Vagina (tissue), 2 donors: Measurements from ENCODE around the gene VPS41. TPM values are rescaled to one million over a fixed set of nuclear protein-coding genes. Genes with fewer than 3 reads are reported as not detected.

Experiments
- DNase-seq, 2 donors: peaks; one replicate each; pipeline ENCODE4 v3.0.0-alpha.2; 2017; ENCODE audit errors: extremely low spot score in 2 of 2
- H3K27ac ChIP-seq: fragments of 200-600 bp; sonication (generic); one replicate; pipeline ENCODE4 v1.5.1; 2019
- H3K27me3 ChIP-seq: fragments of 200-600 bp; sonication (generic); one replicate; pipeline ENCODE4 v1.5.1; 2019
- H3K36me3 ChIP-seq, 2 donors: fragments of 200-600 bp; sonication (generic); one replicate each; pipeline ENCODE4 v1.5.1; 2017 to 2019
- H3K4me1 ChIP-seq: fragments of 200-600 bp; sonication (generic); one replicate; pipeline ENCODE4 v1.5.1; 2019
- H3K4me3 ChIP-seq, 2 donors: fragments of 200-600 bp; sonication (generic); 1 replicate in 1 of 2; 2 replicates in 1 of 2; pipeline ENCODE4 v1.5.1; 2016 to 2019
- H3K9me3 ChIP-seq: fragments of 200-600 bp; sonication (generic); one replicate; pipeline ENCODE4 v1.5.1; 2019
- CTCF ChIP-seq, 3 experiments: fragments of 450-650 bp in 2 of 3; fragments of 200-600 bp in 1 of 3; sonication (generic) in 1 of 3; IDR thresholded peaks; one replicate each; pipeline ENCODE4 v1.5.1; 2017 to 2019; ENCODE audit warnings: antibody characterized with exemption in 3 of 3, mild to moderate bottlenecking in 2 of 3, moderate library complexity in 2 of 3
- POLR2A ChIP-seq, 2 donors: fragments of 450-650 bp; IDR thresholded peaks; one replicate each; pipeline ENCODE4 v1.6.1; 2017; ENCODE audit warnings: antibody characterized with exemption in 2 of 2, mild to moderate bottlenecking in 2 of 2, moderate library complexity in 2 of 2
- POLR2AphosphoS5 ChIP-seq, 2 donors: sonication (generic); formaldehyde crosslinking; IDR thresholded peaks; one replicate each; pipeline ENCODE4 v1.9.0; 2017; ENCODE audit warnings: antibody characterized with exemption in 2 of 2, mild to moderate bottlenecking in 2 of 2, low read depth in 1 of 2; ENCODE audit not compliant: insufficient read depth in 1 of 2
- intact Hi-C: fragments of 100-400 bp; cut with DNase I; formaldehyde crosslinking; loops from one replicate; pipeline ENCODE4 v1.15.1; 2023
- total RNA-seq: library from RNA; depleted of rRNA; stranded (reverse); fragments of >200 nt; gene quantifications from one replicate; pipeline ENCODE4 v1.2.3, GENCODE V29; 2016

Gene VPS41
- total RNA-seq, 1 donor from 2014 or later = 46.7 TPM

GRCh38 chr7:38775506-38776175 is 133.3 kb downstream of the VPS41 start:
- peaks cover 0 to 7% of the 10 kb centered on the region in 2 donors for H3K36me3 ChIP-seq
- H3K4me1 ChIP-seq = no peaks in the 10 kb centered on the region
- intact Hi-C loops = no loop called here
- H3K27ac ChIP-seq = no peak overlapping the region
- no peaks in the 10 kb centered on the region for H3K27me3 ChIP-seq
- TF ChIP-seq POLR2AphosphoS5 (IDR thresholded peaks at IDR 0.05; ENCODE audit: insufficient read depth in 1 of 2, low read depth in 1 of 2) (no peak), CTCF (IDR thresholded peaks at IDR 0.05) (no peak), POLR2A (IDR thresholded peaks at IDR 0.05) (no peak)
- no peaks in the 10 kb centered on the region for H3K9me3 ChIP-seq
- no peak for DNase-seq
- no peak overlapping the region for H3K4me3 ChIP-seq

- Histone ChIP-seq H3K4me3 (no peak overlapping the region), H3K36me3 (peaks cover 0 to 7% of the 10 kb centered on the region in 2 donors), H3K4me1 (no peaks in the 10 kb centered on the region), H3K27ac (no peak overlapping the region), H3K27me3 (no peaks in the 10 kb centered on the region), H3K9me3 (no peaks in the 10 kb centered on the region)
- no peak for DNase-seq
- TF ChIP-seq POLR2A (IDR thresholded peaks at IDR 0.05) (no peak), POLR2AphosphoS5 (IDR thresholded peaks at IDR 0.05; ENCODE audit: insufficient read depth in 1 of 2, low read depth in 1 of 2) (no peak), CTCF (IDR thresholded peaks at IDR 0.05) (no peak)
- intact Hi-C loops = no loop called here
These were observed 135.6 kb downstream of the VPS41 start for GRCh38 chr7:38773430-38773829.

GRCh38 chr7:38760226-38760625 is 148.8 kb downstream of the VPS41 start:
- no peak for DNase-seq
- no peak for TF ChIP-seq CTCF (IDR thresholded peaks at IDR 0.05)
- no peak for TF ChIP-seq POLR2AphosphoS5 (IDR thresholded peaks at IDR 0.05; ENCODE audit: insufficient read depth in 1 of 2, low read depth in 1 of 2)
- no peak for TF ChIP-seq POLR2A (IDR thresholded peaks at IDR 0.05)
- H3K9me3 ChIP-seq = no peaks in the 10 kb centered on the region
- no peak overlapping the region for H3K4me3 ChIP-seq
- intact Hi-C loops = no loop called here
- peaks cover 0 to 10% of the 10 kb centered on the region in 2 donors for H3K36me3 ChIP-seq
- H3K27ac ChIP-seq = no peak overlapping the region
- peaks cover 6% of the 10 kb centered on the region for H3K4me1 ChIP-seq
- no peaks in the 10 kb centered on the region for H3K27me3 ChIP-seq

GRCh38 chr7:38759028-38759427 is 150.0 kb downstream of the VPS41 start:
- peaks cover 0 to 18% of the 10 kb centered on the region in 2 donors for H3K36me3 ChIP-seq
- no peak for TF ChIP-seq CTCF (IDR thresholded peaks at IDR 0.05)
- no peak for TF ChIP-seq POLR2A (IDR thresholded peaks at IDR 0.05)
- TF ChIP-seq POLR2AphosphoS5 (IDR thresholded peaks at IDR 0.05; ENCODE audit: insufficient read depth in 1 of 2, low read depth in 1 of 2) = no peak
- no peaks in the 10 kb centered on the region for H3K9me3 ChIP-seq
- H3K27ac ChIP-seq = no peak overlapping the region
- DNase-seq = no peak
- H3K27me3 ChIP-seq = no peaks in the 10 kb centered on the region
- H3K4me3 ChIP-seq = no peak overlapping the region
- intact Hi-C loops = no loop called here
- peaks cover 6% of the 10 kb centered on the region for H3K4me1 ChIP-seq

GRCh38 chr7:38757931-38758330 is 151.1 kb downstream of the VPS41 start:
- Histone ChIP-seq H3K4me1 (peaks cover 6% of the 10 kb centered on the region), H3K27ac (no peak overlapping the region), H3K27me3 (no peaks in the 10 kb centered on the region), H3K9me3 (no peaks in the 10 kb centered on the region), H3K4me3 (no peak overlapping the region), H3K36me3 (peaks cover 0 to 22% of the 10 kb centered on the region in 2 donors)
- intact Hi-C loops = no loop called here
- no peak for DNase-seq
- no peak for TF ChIP-seq POLR2A (IDR thresholded peaks at IDR 0.05)
- no peak for TF ChIP-seq CTCF (IDR thresholded peaks at IDR 0.05)
- TF ChIP-seq POLR2AphosphoS5 (IDR thresholded peaks at IDR 0.05; ENCODE audit: insufficient read depth in 1 of 2, low read depth in 1 of 2) = no peak
